HCT116 (cell line): ENCODE data around the gene WFDC12. TPM values are rescaled to one million over a fixed set of nuclear protein-coding genes. Genes with fewer than 3 reads are reported as not detected.

Experiments used
- ATAC-seq: fragments of 200-7000 bp; cut with Tn5 transposase; 2 replicates; pipeline ENCODE4 v1.9.1; 2020; ENCODE audit warnings: mild to moderate bottlenecking, moderate library complexity
- BruUV-seq: library from RNA; stranded (reverse); fragments of 400-500 nt; replicated peaks from 2 replicates; lab custom pipeline; 2021; lab: Mats Ljungman, UMichigan
- CTCF ChIA-PET: fragments of 300-600 bp; sonication (Branson Sonifier 250); formaldehyde crosslinking; loops from one replicate; lab custom pipeline; 2021; ENCODE audit warnings: antibody characterized with exemption; lab: Charles Lee
- POLR2A ChIA-PET: fragments of 300-600, 350-600 bp; sonication (Branson Sonifier 250); formaldehyde crosslinking; loops from one replicate; lab custom pipeline; 2021; ENCODE audit warnings: antibody characterized with exemption; lab: Charles Lee
- RAD21 ChIA-PET, 2 experiments: fragments of 300-600 bp; sonication (Branson Sonifier 250); formaldehyde crosslinking; loops; one replicate each; lab custom pipeline; 2023; ENCODE audit warnings: low total read pairs in 2 of 2; ENCODE audit not compliant: uncharacterized antibody in 2 of 2, unreplicated experiment in 2 of 2, low non-redundant PET in 1 of 2; lab: Charles Lee
- DNase-seq: peaks from one replicate; pipeline ENCODE4 v3.0.0-alpha.2; 2010; ENCODE audit warnings: low read depth, low spot score
- H2AFZ ChIP-seq: fragments of 200-600 bp; shearing (Covaris generic), sonication (generic); 2 replicates; pipeline ENCODE4 v1.6.1; 2017; ENCODE audit warnings: low read depth, mixed run types, mixed read lengths, antibody characterized with exemption, low read length; ENCODE audit not compliant: poor library complexity, severe bottlenecking
- H3K27ac ChIP-seq: 2 replicates; pipeline ENCODE4 v1.5.1; 2012; ENCODE audit warnings: low read depth, low read length
- H3K27me3 ChIP-seq: fragments of 200-600 bp; sonication (generic); 2 replicates; pipeline ENCODE4 v1.6.1; 2016; ENCODE audit warnings: mixed run types, low read length, mixed read lengths; ENCODE audit not compliant: insufficient read depth
- H3K36me3 ChIP-seq, 2 experiments: fragments of 200-500 bp in 1 of 2; fragments of 200-600 bp in 1 of 2; sonication (Bioruptor generic) in 1 of 2; sonication (generic) in 1 of 2; 2 replicates each; pipeline versions ENCODE4 v1.5.1 to v1.6.1; 2014 to 2016; ENCODE audit warnings: low read length in 2 of 2, inconsistent platforms in 1 of 2, mixed read lengths in 1 of 2, mixed run types in 1 of 2; ENCODE audit not compliant: insufficient read depth in 2 of 2, control insufficient read depth in 1 of 2
- H3K4me1 ChIP-seq, 2 experiments: fragments of 200-600 bp in 1 of 2; sonication (generic) in 1 of 2; 2 replicates each; pipeline versions ENCODE4 v1.5.1 to v1.6.1; 2012 to 2017; ENCODE audit warnings: low read length in 2 of 2, inconsistent platforms in 1 of 2, mild to moderate bottlenecking in 1 of 2, mixed read lengths in 1 of 2, mixed run types in 1 of 2, moderate library complexity in 1 of 2; ENCODE audit not compliant: insufficient read depth in 2 of 2, control insufficient read depth in 1 of 2
- H3K4me2 ChIP-seq: fragments of 200-600 bp; sonication (generic); 2 replicates; pipeline ENCODE4 v1.6.1; 2017; ENCODE audit warnings: mixed run types, low read length, mixed read lengths
- H3K4me3 ChIP-seq, 2 experiments: fragments of 200-600 bp in 1 of 2; sonication (generic) in 1 of 2; replicated peaks in 1 of 2; 2 replicates each; pipeline ENCODE4 v1.5.1; 2011 to 2016; ENCODE audit warnings: low read length in 2 of 2, control low read depth in 1 of 2, low read depth in 1 of 2, mild to moderate bottlenecking in 1 of 2, mixed read lengths in 1 of 2, mixed run types in 1 of 2
- H3K79me2 ChIP-seq: fragments of 200-600 bp; sonication (generic); 2 replicates; pipeline ENCODE4 v1.6.1; 2017; ENCODE audit warnings: mild to moderate bottlenecking, mixed run types, low read length, moderate library complexity, mixed read lengths; ENCODE audit not compliant: insufficient read depth
- H3K9ac ChIP-seq: fragments of 200-600 bp; sonication (generic); 2 replicates; pipeline ENCODE4 v1.6.1; 2016; ENCODE audit warnings: low read length, mixed read lengths
- H3K9me2 ChIP-seq: fragments of 200-600 bp; sonication (generic), shearing (Covaris generic); 2 replicates; pipeline ENCODE4 v1.6.1; 2017; ENCODE audit warnings: mixed run types, mild to moderate bottlenecking, moderate library complexity; ENCODE audit not compliant: insufficient read depth
- H3K9me3 ChIP-seq, 2 experiments: fragments of 200-500 bp in 1 of 2; fragments of 200-600 bp in 1 of 2; sonication (Bioruptor generic) in 1 of 2; sonication (generic) in 1 of 2; 2 replicates each; pipeline ENCODE4 v1.6.1; 2014 to 2017; ENCODE audit warnings: low read length in 2 of 2, mixed read lengths in 2 of 2, inconsistent platforms in 1 of 2, low read depth in 1 of 2, mild to moderate bottlenecking in 1 of 2, mixed run types in 1 of 2, moderate library complexity in 1 of 2; ENCODE audit not compliant: control insufficient read depth in 1 of 2, insufficient read depth in 1 of 2
- H4K20me1 ChIP-seq: fragments of 200-600 bp; sonication (generic), shearing (Covaris generic); 2 replicates; pipeline ENCODE4 v1.6.1; 2017; ENCODE audit warnings: mixed run types, mild to moderate bottlenecking, moderate library complexity; ENCODE audit not compliant: insufficient read depth
- CBX3 ChIP-seq: IDR thresholded peaks from 2 replicates; pipeline ENCODE4 v1.6.1; 2012; ENCODE audit warnings: low read depth
- CEBPB ChIP-seq: IDR thresholded peaks from 2 replicates; pipeline ENCODE4 v1.6.1; 2012; ENCODE audit warnings: low read depth
- EGR1 ChIP-seq: IDR thresholded peaks from 2 replicates; pipeline ENCODE4 v1.6.1; 2012; ENCODE audit warnings: low read depth
- EZH2 ChIP-seq: fragments of 200-600 bp; sonication (generic); IDR thresholded peaks from 2 replicates; pipeline ENCODE4 v1.6.1; 2017; ENCODE audit warnings: antibody characterized with exemption, mixed run types
- FOSL1 ChIP-seq: IDR thresholded peaks from 2 replicates; pipeline ENCODE4 v1.6.1; 2012; ENCODE audit warnings: low read depth
- JUND ChIP-seq: IDR thresholded peaks from 2 replicates; pipeline ENCODE4 v1.6.1; 2012
- MAX ChIP-seq: IDR thresholded peaks from 2 replicates; pipeline ENCODE4 v1.6.1; 2012
- POLR2AphosphoS5 ChIP-seq: IDR thresholded peaks from 2 replicates; pipeline ENCODE4 v1.6.1; 2011; ENCODE audit warnings: mild to moderate bottlenecking, low read depth, low read length, moderate library complexity
- SIN3A ChIP-seq: IDR thresholded peaks from 2 replicates; pipeline ENCODE4 v1.6.1; 2012; ENCODE audit warnings: low read depth
- SRF ChIP-seq: IDR thresholded peaks from 2 replicates; pipeline ENCODE4 v1.6.1; 2012; ENCODE audit warnings: low read depth
- TCF7L2 ChIP-seq: IDR thresholded peaks from 2 replicates; pipeline ENCODE4 v1.7.0; 2011; ENCODE audit warnings: borderline replicate concordance, inconsistent platforms; ENCODE audit not compliant: insufficient read depth, insufficient read length; ENCODE audit errors: extremely low read depth
- YY1 ChIP-seq: IDR thresholded peaks from 2 replicates; pipeline ENCODE4 v1.6.1; 2011; ENCODE audit warnings: low read length, low read depth, moderate library complexity, mild to moderate bottlenecking; ENCODE audit not compliant: insufficient replicate concordance; ENCODE audit errors: extremely low read depth
- ZBTB33 ChIP-seq: IDR thresholded peaks from 2 replicates; pipeline ENCODE4 v1.6.1; 2011; ENCODE audit warnings: mild to moderate bottlenecking, low read length, moderate library complexity; ENCODE audit not compliant: insufficient replicate concordance; ENCODE audit errors: extremely low read depth
- ZFX ChIP-seq: fragments of 450-650 bp; IDR thresholded peaks from 2 replicates; pipeline ENCODE4 v1.6.1; 2017
- ZNF274 ChIP-seq: fragments of 200-500 bp; sonication (Bioruptor generic); IDR thresholded peaks from 2 replicates; pipeline ENCODE4 v1.6.1; 2014; ENCODE audit warnings: mild to moderate bottlenecking, low read depth, low read length, inconsistent platforms
- intact Hi-C: fragments of 100-400 bp; cut with micrococcal nuclease; formaldehyde crosslinking; loops from 2 replicates; pipeline ENCODE4 v1.10.0; 2022
- total RNA-seq: library from RNA; stranded (reverse); gene quantifications from one replicate; pipeline ENCODE4 v1.2.1, GENCODE V29; 2021; ENCODE audit not compliant: unreplicated experiment
- TF ChIP-seq, protein P1 (sequence below): IDR thresholded peaks from 2 replicates; pipeline ENCODE4 v1.6.1; 2012; ENCODE audit warnings: low read depth

The WFDC12 gene
- total RNA-seq, 1 experiment from 2014 or later, result not detected

DNA sequence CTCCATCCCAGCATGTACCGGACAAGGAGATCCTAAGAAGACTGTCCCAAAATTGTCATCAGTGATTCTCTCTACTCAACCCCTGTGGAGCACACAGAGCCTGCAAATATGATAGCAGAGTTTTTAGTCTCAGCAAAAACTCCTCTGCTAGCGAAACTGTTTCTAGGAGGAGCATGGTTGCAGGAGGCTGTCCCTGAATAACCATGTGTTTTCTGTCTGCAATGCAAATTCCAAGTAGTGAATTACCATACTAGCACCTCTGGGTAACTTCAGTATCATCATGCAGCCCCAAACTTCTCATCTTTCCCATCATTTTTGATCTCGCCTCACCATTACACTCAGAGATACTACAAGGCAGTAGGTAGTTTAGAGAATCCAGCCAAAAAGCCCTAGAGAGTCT is 24.8 kb upstream of the WFDC12 start:
- ChIA-PET CTCF (no interaction called here), POLR2A (no interaction called here), RAD21 (no interaction called here)
- Histone ChIP-seq H3K4me1 (no peaks in the 10 kb centered on the region), H3K9ac (no peak overlapping the region), H3K79me2 (no peaks in the 10 kb centered on the region), H4K20me1 (no peaks in the 10 kb centered on the region), H3K9me3 (no peaks in the 10 kb centered on the region), H3K36me3 (no peaks in the 10 kb centered on the region), H3K27ac (no peak overlapping the region), H2AFZ (no peak overlapping the region), H3K4me2 (no peak overlapping the region), H3K4me3 (no peak overlapping the region), H3K9me2 (no peaks in the 10 kb centered on the region), H3K27me3 (peaks cover 33% of the 10 kb centered on the region; the same call in 1 of the 2 replicates)
- TF ChIP-seq ZBTB33, result no peak
- TF ChIP-seq EZH2, result no peak
- TF ChIP-seq MAX, result no peak
- no peak for TF ChIP-seq ZNF274
- TF ChIP-seq FOSL1, result no peak
- TF ChIP-seq CEBPB, result no peak
- TF ChIP-seq CBX3, result no peak
- no peak for TF ChIP-seq JUND
- TF ChIP-seq, protein P1, sequence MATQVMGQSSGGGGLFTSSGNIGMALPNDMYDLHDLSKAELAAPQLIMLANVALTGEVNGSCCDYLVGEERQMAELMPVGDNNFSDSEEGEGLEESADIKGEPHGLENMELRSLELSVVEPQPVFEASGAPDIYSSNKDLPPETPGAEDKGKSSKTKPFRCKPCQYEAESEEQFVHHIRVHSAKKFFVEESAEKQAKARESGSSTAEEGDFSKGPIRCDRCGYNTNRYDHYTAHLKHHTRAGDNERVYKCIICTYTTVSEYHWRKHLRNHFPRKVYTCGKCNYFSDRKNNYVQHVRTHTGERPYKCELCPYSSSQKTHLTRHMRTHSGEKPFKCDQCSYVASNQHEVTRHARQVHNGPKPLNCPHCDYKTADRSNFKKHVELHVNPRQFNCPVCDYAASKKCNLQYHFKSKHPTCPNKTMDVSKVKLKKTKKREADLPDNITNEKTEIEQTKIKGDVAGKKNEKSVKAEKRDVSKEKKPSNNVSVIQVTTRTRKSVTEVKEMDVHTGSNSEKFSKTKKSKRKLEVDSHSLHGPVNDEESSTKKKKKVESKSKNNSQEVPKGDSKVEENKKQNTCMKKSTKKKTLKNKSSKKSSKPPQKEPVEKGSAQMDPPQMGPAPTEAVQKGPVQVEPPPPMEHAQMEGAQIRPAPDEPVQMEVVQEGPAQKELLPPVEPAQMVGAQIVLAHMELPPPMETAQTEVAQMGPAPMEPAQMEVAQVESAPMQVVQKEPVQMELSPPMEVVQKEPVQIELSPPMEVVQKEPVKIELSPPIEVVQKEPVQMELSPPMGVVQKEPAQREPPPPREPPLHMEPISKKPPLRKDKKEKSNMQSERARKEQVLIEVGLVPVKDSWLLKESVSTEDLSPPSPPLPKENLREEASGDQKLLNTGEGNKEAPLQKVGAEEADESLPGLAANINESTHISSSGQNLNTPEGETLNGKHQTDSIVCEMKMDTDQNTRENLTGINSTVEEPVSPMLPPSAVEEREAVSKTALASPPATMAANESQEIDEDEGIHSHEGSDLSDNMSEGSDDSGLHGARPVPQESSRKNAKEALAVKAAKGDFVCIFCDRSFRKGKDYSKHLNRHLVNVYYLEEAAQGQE, result no peak
- TF ChIP-seq TCF7L2, result no peak
- no peak for TF ChIP-seq ZFX
- TF ChIP-seq YY1, result no peak
- no peak for TF ChIP-seq SRF
- TF ChIP-seq SIN3A, result no peak
- TF ChIP-seq EGR1, result no peak
- TF ChIP-seq POLR2AphosphoS5, result no peak
- DNase-seq (no peak), ATAC-seq (no peak)
- intact Hi-C loops, result no loop called here
- no TSS peak for BruUV-seq
